ENCODE results near the gene TOX2.

The TOX2 gene

GRCh38 chr20:43938932-43939761 is 24.5 kb downstream of the TOX2 start:
- no peak for DNase-seq (ENCODE audit: low read depth, low spot score)

GRCh38 chr20:43939762-43940121 is 25.1 kb downstream of the TOX2 start:
- no peak for DNase-seq (ENCODE audit: low read depth, low spot score)

GRCh38 chr20:43940518-43941225 is 26.0 kb downstream of the TOX2 start:
- DNase-seq (ENCODE audit: low read depth, low spot score), result no peak

DNA sequence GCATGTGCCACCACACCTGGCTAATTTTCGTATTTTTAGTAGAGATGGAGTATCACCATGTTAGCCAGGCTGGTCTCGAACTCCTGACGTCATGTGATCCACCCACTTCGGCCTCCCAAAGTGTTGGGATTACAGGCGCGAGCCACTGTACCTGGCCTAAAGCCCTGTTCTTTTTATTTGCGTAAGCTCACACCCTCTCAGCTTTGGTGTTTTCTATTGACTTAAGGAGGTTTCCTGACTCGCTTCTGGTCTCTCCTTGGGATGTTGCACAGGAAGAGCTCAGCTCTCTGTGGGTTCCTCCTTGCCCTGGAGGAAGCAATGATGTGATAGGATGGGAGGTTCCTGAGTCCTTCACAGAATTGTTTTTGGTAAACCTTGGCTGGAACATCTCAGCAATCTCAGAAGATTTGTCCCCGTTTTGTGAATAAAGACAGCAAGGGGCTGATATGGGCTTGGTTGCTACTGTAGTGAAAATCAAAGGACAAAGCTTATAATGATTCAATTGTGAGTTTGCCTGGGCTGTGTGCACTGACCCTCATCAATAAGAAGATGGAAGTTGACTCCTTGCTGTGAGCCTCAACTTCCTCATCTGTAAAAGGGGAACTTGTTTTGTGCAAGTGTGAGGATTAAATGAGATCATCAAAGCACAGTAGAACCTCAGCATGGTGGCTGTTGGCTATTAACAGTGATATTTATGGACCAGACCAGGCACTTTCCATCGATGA is 27.0 kb downstream of the TOX2 start:
- no peak for DNase-seq (ENCODE audit: low read depth, low spot score)

DNA sequence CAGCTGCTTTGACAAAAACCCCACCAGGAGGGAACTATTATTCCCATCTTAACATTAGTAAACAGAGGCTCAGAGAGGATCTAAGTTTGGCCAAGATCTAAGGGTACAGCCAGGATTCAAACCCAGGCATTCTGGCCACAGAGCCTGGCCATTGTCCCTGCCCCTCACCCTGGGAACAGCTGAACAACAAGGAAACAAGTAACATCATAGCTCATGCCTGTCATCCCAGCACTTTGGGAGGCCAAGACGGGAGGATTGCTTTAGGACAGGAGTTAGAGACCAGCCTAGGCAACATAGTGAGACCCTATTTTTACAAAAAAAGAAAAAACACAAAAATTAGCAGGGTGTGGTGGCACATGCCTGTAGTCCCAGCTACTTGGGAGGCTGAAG is 27.5 kb downstream of the TOX2 start:
- DNase-seq (ENCODE audit: low read depth, low spot score), result no peak

- DNase-seq (ENCODE audit: low read depth, low spot score), result no peak
These were observed 28.1 kb downstream of the TOX2 start for GRCh38 chr20:43942667-43943285.

DNA sequence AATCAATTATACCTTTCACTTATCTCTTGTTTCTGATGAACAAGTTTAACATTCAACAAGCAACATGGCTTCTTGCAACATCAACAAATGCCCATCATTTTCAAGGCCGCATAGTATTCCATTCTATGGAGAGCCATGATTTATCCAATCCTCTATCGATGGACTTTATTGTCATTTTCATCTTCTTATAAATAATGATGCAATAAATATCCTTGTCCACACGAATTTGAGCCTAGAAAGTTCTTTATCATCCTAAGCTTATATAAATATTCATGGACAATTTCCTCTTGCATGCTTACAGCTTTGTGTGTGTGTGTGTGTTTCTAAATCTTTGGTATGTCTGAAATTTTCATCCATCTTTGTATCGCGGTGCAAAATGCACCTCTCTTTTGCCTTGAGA is 29.1 kb downstream of the TOX2 start:
- no peak for DNase-seq (ENCODE audit: low read depth, low spot score)

- DNase-seq (ENCODE audit: low read depth, low spot score), result no peak
These were observed 30.1 kb downstream of the TOX2 start for GRCh38 chr20:43944653-43945235.

- DNase-seq (ENCODE audit: low read depth, low spot score), result no peak
These were observed 30.9 kb downstream of the TOX2 start for GRCh38 chr20:43945391-43946205.

DNA sequence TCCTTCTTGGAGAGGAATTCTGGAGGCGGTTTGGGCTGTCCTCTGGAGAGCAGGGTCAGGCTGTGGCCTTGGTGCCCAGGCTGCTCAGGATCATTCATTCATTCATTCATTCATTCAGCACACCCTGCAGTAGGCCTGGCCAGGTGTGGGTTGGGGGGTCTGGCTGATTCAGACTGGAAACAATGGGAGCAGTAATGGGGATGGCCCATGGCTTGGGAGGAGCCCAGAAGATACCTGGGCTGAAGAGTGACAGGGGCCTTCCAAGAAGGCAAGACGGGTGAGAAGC is 31.5 kb downstream of the TOX2 start:
- DNase-seq (ENCODE audit: low read depth, low spot score), result no peak

- DNase-seq (ENCODE audit: low read depth, low spot score), result no peak
These were observed 32.1 kb downstream of the TOX2 start for GRCh38 chr20:43946659-43947315.

- DNase-seq (ENCODE audit: low read depth, low spot score), result no peak
These were observed 32.7 kb downstream of the TOX2 start for GRCh38 chr20:43947316-43947710.

DNA sequence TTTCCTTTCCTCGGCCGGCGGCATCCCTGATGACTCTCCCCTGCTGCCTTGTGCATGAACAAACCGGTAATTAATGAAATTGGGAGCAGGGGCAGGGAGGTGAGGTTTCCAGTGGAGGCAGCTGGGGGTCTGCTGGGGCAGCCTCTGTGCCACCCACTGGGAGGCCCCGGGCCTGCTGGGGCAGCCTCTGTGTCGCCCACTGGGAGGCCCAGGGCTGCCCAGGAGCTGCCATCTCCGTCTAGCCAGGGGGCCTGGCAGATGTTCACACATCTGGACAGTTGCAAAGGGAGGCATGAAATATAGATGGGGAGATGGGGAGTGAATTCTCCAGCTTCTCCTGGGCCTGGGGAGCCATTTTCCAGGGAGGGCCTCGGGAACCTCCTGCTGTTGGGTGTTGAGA is 33.8 kb downstream of the TOX2 start:
- no peak for DNase-seq (ENCODE audit: low read depth, low spot score)

- no peak for DNase-seq (ENCODE audit: low read depth, low spot score)
These were observed 34.6 kb downstream of the TOX2 start for GRCh38 chr20:43949248-43949647.

- DNase-seq (ENCODE audit: low read depth, low spot score), result no peak
These were observed 35.3 kb downstream of the TOX2 start for GRCh38 chr20:43949741-43950618.

- no peak for DNase-seq (ENCODE audit: low read depth, low spot score)
These were observed 39.4 kb downstream of the TOX2 start for GRCh38 chr20:43953919-43954592.

GRCh38 chr20:43954704-43955061 is 40.0 kb downstream of the TOX2 start:
- DNase-seq (ENCODE audit: low read depth, low spot score), result no peak

GRCh38 chr20:43955062-43955749 is 40.6 kb downstream of the TOX2 start:
- no peak for DNase-seq (ENCODE audit: low read depth, low spot score)
